GM19193 (cell line): ENCODE measurements around the gene EEF1AKMT3.

Experiments
- POLR2A ChIP-seq: IDR thresholded peaks from 4 replicates; pipeline ENCODE4 v1.6.1; 2011; ENCODE audit not compliant: insufficient read depth, insufficient read length; ENCODE audit errors: extremely low read depth

EEF1AKMT3 gene

GRCh38 chr12:57772429-57773322 lies at the start of gene EEF1AKMT3:
TSS of gene EEF1AKMT3 (plus strand) at chr12:57772614. CDS start at chr12:57772725, 111 bp downstream.
- no peak for TF ChIP-seq POLR2A

GRCh38 chr12:57722716-57723629 lies 49.4 kb upstream of the EEF1AKMT3 start:
- no peak for TF ChIP-seq POLR2A

- TF ChIP-seq POLR2A, result no peak
Observed at GRCh38 chr12:57723630-57723962, 48.8 kb upstream of the EEF1AKMT3 start.

- TF ChIP-seq POLR2A, result no peak
Observed at GRCh38 chr12:57724003-57724935, 48.1 kb upstream of the EEF1AKMT3 start.

- no peak for TF ChIP-seq POLR2A
Observed at GRCh38 chr12:57724936-57725740, 47.3 kb upstream of the EEF1AKMT3 start.

DNA sequence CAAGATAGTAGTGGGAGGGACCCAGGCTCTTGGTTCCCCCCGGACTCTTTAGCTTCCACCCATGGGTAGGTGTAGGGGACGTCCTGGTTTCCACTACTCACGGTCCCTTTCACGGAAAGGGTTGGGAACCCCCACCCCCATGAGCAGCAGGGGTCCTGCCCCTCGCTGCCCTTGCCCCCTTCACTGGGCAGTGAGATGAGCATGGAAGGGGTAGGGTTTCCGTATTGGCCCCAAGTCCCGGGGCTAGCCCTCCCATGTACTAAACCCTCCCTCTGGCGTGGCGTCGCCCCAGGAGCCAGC lies 46.6 kb upstream of the EEF1AKMT3 start:
- TF ChIP-seq POLR2A, result no peak

- TF ChIP-seq POLR2A, result no peak
Observed at GRCh38 chr12:57726151-57726883, 46.1 kb upstream of the EEF1AKMT3 start.

DNA sequence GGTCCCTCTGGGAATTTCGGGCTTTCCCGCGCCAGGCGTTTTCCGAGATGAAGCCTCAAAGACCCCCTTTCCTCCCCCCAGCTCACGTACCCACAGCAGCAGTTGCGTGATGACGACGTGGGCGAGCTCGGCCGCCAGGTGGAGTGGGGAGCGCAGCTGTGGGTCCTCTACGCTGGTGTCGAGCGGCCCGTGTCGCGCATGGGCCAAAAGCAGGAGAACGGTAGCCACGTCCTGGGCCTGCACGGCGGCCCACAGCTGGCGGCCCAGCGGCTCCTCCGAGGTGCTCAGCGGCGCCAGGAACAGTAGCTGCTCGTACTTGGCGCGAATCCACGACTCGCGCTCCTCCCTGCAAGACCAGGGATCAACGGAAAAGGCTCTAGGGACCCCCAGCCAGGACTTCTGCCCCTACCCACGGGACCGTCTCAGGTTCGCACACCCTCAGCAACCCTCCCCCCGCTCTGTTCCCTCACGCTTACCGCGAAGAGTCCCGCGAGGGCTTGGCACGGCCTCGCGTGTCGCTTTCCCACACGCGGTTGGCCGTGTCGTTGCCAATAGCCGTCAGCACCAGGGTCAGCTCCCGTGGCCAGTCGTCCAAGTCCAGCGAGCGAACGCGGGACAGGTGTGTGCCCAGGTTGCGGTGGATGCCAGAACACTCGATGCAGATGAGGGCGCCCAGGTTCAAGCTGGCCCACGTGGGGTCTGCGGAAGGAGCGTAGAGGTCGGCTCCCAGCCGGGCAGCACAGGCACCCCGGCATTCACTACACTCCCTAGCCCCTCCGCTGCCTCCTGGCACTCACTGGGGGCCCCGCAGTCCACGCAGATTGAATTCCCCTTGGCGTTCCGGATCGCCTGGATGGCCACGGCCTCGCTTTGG lies 45.3 kb upstream of the EEF1AKMT3 start:
- no peak for TF ChIP-seq POLR2A

DNA sequence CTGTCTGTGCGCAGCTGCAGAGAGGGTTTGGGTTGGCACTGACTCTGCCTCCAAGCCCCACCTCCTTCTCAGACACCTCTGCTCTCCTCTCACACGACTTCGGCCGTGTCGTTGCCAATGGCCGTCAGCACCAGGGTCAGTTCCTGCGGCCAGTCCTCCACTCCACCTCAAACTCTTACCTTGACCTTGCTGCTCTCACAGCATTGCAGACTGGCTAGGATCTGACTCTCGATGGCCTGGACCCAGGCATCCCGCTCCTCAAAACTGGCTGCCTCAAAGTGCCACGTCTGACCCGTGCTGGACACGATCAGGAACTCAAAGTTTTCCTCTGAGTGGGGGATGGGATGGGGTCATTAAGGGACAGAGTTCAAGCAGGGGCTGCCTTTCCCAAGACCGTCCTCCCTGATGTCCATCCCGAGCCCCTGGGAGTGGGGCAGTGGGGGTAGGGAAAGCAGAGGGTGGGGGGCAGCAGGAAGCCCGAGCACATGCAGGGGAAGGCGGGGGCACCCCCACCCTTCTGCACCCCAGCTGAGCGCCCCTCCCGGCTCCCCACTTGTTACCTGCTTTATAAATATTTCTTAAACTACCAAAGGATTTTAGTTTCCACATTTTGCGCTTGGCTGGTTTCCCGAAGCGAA lies 44.5 kb upstream of the EEF1AKMT3 start:
- no peak for TF ChIP-seq POLR2A

- no peak for TF ChIP-seq POLR2A
Observed at GRCh38 chr12:57729321-57729844, 43.0 kb upstream of the EEF1AKMT3 start.

GRCh38 chr12:57730336-57731067 lies 41.9 kb upstream of the EEF1AKMT3 start:
- TF ChIP-seq POLR2A, result no peak

GRCh38 chr12:57731411-57732080 lies 40.9 kb upstream of the EEF1AKMT3 start:
- no peak for TF ChIP-seq POLR2A
